Kidney (tissue), 14 donors: ENCODE measurements around the gene TCF4. TPM values are rescaled to one million over a fixed set of nuclear protein-coding genes. Genes with fewer than 3 reads are reported as not detected.

Experiments
- DNase-seq, 5 donors: peaks; one replicate each; pipeline ENCODE4 v3.0.0-alpha.2; 2013 to 2020
- FAIRE-seq: peaks from 2 replicates; lab custom pipeline; 2012; peaks lifted over from hg19 to GRCh38; lab: Jason Lieb, UNC
- H3K27ac ChIP-seq, 2 donors: one replicate each; pipeline ENCODE4 v1.7.0; 2013; ENCODE audit warnings: low read depth in 2 of 2, low read length in 2 of 2, inconsistent platforms in 1 of 2
- H3K27me3 ChIP-seq: one replicate; pipeline ENCODE4 v1.7.1; 2013; ENCODE audit warnings: low read length, inconsistent platforms; ENCODE audit not compliant: control insufficient read depth, insufficient read depth
- H3K36me3 ChIP-seq, 3 donors: one replicate each; pipeline versions ENCODE4 v1.7.0 to v1.7.1; 2013; ENCODE audit warnings: low read length in 3 of 3, control low read depth in 1 of 3, inconsistent platforms in 1 of 3; ENCODE audit not compliant: insufficient read depth in 3 of 3, control insufficient read depth in 2 of 3
- H3K4me1 ChIP-seq, 3 donors: one replicate each; pipeline versions ENCODE4 v1.7.0 to v1.7.1; 2013; ENCODE audit warnings: low read length in 3 of 3, inconsistent platforms in 1 of 3, low read depth in 1 of 3; ENCODE audit not compliant: control insufficient read depth in 2 of 3, insufficient read depth in 2 of 3
- H3K4me3 ChIP-seq, 3 donors: one replicate each; pipeline versions ENCODE4 v1.7.0 to v1.8.1; 2013; ENCODE audit warnings: low read length in 3 of 3, control low read depth in 1 of 3, inconsistent platforms in 1 of 3
- H3K9ac ChIP-seq, 3 donors: one replicate each; pipeline versions ENCODE4 v1.7.0 to v1.7.1; 2013; ENCODE audit warnings: low read length in 3 of 3, control low read depth in 1 of 3, inconsistent platforms in 1 of 3
- H3K9me3 ChIP-seq, 3 donors: one replicate each; pipeline versions ENCODE4 v1.7.0 to v1.7.1; 2013; ENCODE audit warnings: low read length in 3 of 3, control low read depth in 1 of 3, inconsistent platforms in 1 of 3; ENCODE audit not compliant: control insufficient read depth in 2 of 3, insufficient read depth in 1 of 3
- intact Hi-C: fragments of 100-400 bp; cut with DNase I; formaldehyde crosslinking; loops from one replicate; pipeline ENCODE4 v1.11.1; 2022
- polyA plus RNA-seq: library from polyadenylated mRNA; stranded (reverse); fragments of 350-450 nt; fragmentation: Illumina TruSeq; extraction: RNeasy Lipid Tissue Mini Kit (QIAGEN cat#74804); gene quantifications from one replicate; pipeline ENCODE4 v1.2.3, GENCODE V29; 2014; ENCODE audit warnings: low read depth, low replicate concordance; ENCODE audit not compliant: insufficient read depth
- total RNA-seq: library from RNA; stranded (reverse); fragmentation: NEBNext Ultra II Directional; extraction: Animal tissue kit (Norgen Biotek cat#: 25700); gene quantifications from one replicate; pipeline ENCODE4 v1.2.1, GENCODE V29; 2021
- TF ChIP-seq, protein P1 (sequence below): IDR thresholded peaks from 3 replicates; pipeline ENCODE4 v1.5.1; 2012; ENCODE audit warnings: mild to moderate bottlenecking, moderate library complexity, borderline replicate concordance; ENCODE audit not compliant: insufficient read depth; ENCODE audit errors: extremely low read depth
- donor health status: control.
- donor health status: control.
- donor health status: control.
- donor health status: control.
- donor health status: control.
- donor health status: DM: yes; HTN: yes; CAD: no.
- donor health status: Normal renal cell carcinoma (clear cell type).

Gene TCF4
- total and polyA plus RNA-seq, 2 donors from 2014 or later = 4.4 to 60.3 TPM

DNA sequence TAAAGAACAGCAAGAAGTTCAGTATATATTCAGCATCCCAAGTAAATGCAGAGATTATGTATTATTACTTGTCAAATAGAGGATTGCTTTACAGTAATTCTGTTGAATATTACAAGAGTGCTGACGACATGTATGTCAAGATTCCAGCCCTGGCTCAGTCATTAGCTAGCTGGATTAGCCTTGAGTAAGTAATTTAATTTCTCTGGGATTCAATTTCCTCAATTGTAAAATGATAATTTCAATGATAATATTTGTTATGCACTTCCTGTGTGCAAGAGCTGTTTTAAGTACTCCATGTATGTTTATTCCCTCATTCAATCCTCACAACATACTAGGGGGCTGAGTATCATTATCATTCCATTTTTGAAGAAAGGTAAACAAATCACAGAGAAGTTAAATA lies 44.0 kb downstream of the TCF4 start:
- no peak overlapping the region for H3K9ac ChIP-seq
- no peak overlapping the region for H3K27ac ChIP-seq
- no peaks in the 10 kb centered on the region for H3K4me1 ChIP-seq
- no peaks in the 10 kb centered on the region for H3K9me3 ChIP-seq
- H3K36me3 ChIP-seq = no peaks in the 10 kb centered on the region
- no peaks in the 10 kb centered on the region for H3K27me3 ChIP-seq
- FAIRE-seq = no peak
- H3K4me3 ChIP-seq = no peak overlapping the region
- TF ChIP-seq, protein P1, sequence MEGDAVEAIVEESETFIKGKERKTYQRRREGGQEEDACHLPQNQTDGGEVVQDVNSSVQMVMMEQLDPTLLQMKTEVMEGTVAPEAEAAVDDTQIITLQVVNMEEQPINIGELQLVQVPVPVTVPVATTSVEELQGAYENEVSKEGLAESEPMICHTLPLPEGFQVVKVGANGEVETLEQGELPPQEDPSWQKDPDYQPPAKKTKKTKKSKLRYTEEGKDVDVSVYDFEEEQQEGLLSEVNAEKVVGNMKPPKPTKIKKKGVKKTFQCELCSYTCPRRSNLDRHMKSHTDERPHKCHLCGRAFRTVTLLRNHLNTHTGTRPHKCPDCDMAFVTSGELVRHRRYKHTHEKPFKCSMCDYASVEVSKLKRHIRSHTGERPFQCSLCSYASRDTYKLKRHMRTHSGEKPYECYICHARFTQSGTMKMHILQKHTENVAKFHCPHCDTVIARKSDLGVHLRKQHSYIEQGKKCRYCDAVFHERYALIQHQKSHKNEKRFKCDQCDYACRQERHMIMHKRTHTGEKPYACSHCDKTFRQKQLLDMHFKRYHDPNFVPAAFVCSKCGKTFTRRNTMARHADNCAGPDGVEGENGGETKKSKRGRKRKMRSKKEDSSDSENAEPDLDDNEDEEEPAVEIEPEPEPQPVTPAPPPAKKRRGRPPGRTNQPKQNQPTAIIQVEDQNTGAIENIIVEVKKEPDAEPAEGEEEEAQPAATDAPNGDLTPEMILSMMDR = no peak
- no peak for DNase-seq
- intact Hi-C loops = no loop called here

DNA sequence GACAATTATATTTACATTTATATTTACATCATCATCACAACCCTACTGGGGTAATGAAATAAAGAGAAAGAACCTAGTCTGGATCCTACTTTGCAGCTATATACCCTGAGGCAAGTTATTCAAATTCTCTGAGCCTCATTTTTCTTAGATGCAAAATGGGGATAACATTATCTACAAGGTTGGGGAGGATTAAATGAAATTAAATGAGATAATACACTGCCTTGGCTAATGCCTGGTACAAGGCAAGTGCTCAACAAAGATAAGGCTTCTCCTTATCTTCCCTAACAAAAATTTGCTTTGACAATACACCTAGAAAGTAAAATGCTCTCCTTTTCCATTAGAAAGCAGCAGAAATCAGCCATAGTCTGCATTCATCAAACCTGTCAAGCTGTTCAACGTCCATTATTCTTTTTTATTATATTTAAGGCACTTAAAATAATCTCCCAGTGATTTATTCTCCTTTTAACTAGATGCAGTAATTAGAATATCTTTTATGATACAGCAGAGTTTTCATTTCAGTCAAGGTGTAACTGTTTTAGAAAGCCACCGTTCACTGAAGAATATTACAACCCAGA lies 44.8 kb downstream of the TCF4 start:
- Histone ChIP-seq H3K4me3 (no peak overlapping the region), H3K27ac (no peak overlapping the region), H3K36me3 (no peaks in the 10 kb centered on the region), H3K9me3 (no peaks in the 10 kb centered on the region), H3K4me1 (no peaks in the 10 kb centered on the region), H3K27me3 (no peaks in the 10 kb centered on the region), H3K9ac (no peak overlapping the region)
- no peak for FAIRE-seq
- TF ChIP-seq, protein P1 = no peak
- intact Hi-C loops = no loop called here
- no peak for DNase-seq

DNA sequence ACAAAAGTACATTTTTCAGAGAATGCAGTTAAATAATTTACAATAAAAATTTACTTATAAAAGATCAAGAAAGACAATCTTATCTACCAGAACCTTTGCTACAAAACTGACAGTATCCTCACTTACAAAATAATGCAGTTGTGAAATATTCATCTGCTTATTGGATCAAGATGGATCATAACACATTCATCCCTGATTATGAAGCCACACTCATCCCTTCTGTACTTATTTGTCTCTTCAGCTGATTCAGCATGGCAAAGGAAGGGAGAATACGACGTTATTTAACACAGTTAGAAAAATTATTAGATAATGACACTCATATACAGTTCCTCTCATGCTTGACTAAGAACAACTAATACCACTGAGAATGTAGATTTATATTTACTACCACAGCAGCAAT lies 46.4 kb downstream of the TCF4 start:
- Histone ChIP-seq H3K4me1 (no peaks in the 10 kb centered on the region), H3K4me3 (no peak overlapping the region)
- FAIRE-seq = no peak

More for the DNA sequence above, 46.4 kb downstream of the TCF4 start:
- TF ChIP-seq, protein P1 = no peak
- H3K27me3 ChIP-seq = no peaks in the 10 kb centered on the region
- no peaks in the 10 kb centered on the region for H3K9me3 ChIP-seq
- H3K27ac ChIP-seq = no peak overlapping the region
- no peaks in the 10 kb centered on the region for H3K36me3 ChIP-seq
- DNase-seq = no peak
- H3K9ac ChIP-seq = no peak overlapping the region
- intact Hi-C loops = no loop called here
